ENCODE data around the gene EDN1. TPM values are rescaled to one million over a fixed set of nuclear protein-coding genes. Genes with fewer than 3 reads are reported as not detected.

The EDN1 gene
- total and polyA plus RNA-seq, 2 of the 13 experiments (the other 11 are each of a cell fraction or from before 2014, with no cell fraction given), result 0.15 to 1.2 TPM

GRCh38 chr6:12260458-12261093 lies 29.6 kb upstream of the EDN1 start:
- ATAC-seq (no peak), FAIRE-seq (no peak), DNase-seq (ENCODE audit: low spot score) (no peak)
- H4K20me1 ChIP-seq (ENCODE audit: insufficient read depth, low read length), result no peaks in the 10 kb centered on the region
- intact Hi-C loops (cut with micrococcal nuclease; ENCODE audit: unreplicated experiment), result no loop called here
- H3K79me2 ChIP-seq (ENCODE audit: insufficient read depth, low read length), result no peaks in the 10 kb centered on the region
- no peaks in the 10 kb centered on the region for H3K9me3 ChIP-seq (ENCODE audit: low read length)
- BruUV-seq (replicated peaks), result no TSS peak
- TF ChIP-seq ZNF713 (CRISPR knock-in tag; IDR thresholded peaks at IDR 0.05), result no peak
- no peak for TF ChIP-seq ZNF891 (CRISPR knock-in tag; IDR thresholded peaks at IDR 0.05)
- TF ChIP-seq POLR2AphosphoS2 (IDR thresholded peaks at IDR 0.05; ENCODE audit: low read depth, low read length), result no peak
- no peak for TF ChIP-seq ZFP90 (CRISPR knock-in tag; IDR thresholded peaks at IDR 0.05; ENCODE audit: borderline replicate concordance)
- TF ChIP-seq MAF1 (CRISPR knock-in tag; IDR thresholded peaks at IDR 0.05; ENCODE audit: borderline replicate concordance), result no peak
- TF ChIP-seq SMAD3 (CRISPR knock-in tag; IDR thresholded peaks at IDR 0.05), result no peak
- TF ChIP-seq TBX3 (IDR thresholded peaks at IDR 0.05; ENCODE audit: borderline replicate concordance), result no peak
- TF ChIP-seq EED (CRISPR knock-in tag; IDR thresholded peaks at IDR 0.05), result no peak
- TF ChIP-seq TBL1XR1 (IDR thresholded peaks at IDR 0.05; ENCODE audit: borderline replicate concordance, low read length, partially characterized antibody), result no peak
- no peak for TF ChIP-seq BATF2 (CRISPR knock-in tag; IDR thresholded peaks at IDR 0.05)
- TF ChIP-seq GLI4 (CRISPR knock-in tag; IDR thresholded peaks at IDR 0.05; ENCODE audit: borderline replicate concordance), result no peak
- TF ChIP-seq ZNF75D (CRISPR knock-in tag; IDR thresholded peaks at IDR 0.05; ENCODE audit: borderline replicate concordance), result no peak
- TF ChIP-seq GABPA (IDR thresholded peaks at IDR 0.05; ENCODE audit: low read depth, low read length), result no peak
- no peak for TF ChIP-seq GABPA (CRISPR knock-in tag; IDR thresholded peaks at IDR 0.05; ENCODE audit: low read depth)
- TF ChIP-seq MED8 (CRISPR knock-in tag; IDR thresholded peaks at IDR 0.05; ENCODE audit: insufficient replicate concordance), result no peak
- TF ChIP-seq ZBTB3 (CRISPR knock-in tag; IDR thresholded peaks at IDR 0.05; ENCODE audit: borderline replicate concordance, low read depth), result no peak
- TF ChIP-seq ZNF101 (CRISPR knock-in tag; IDR thresholded peaks at IDR 0.05; ENCODE audit: borderline replicate concordance, low read depth), result no peak
- no peak for TF ChIP-seq ZSCAN9 (CRISPR knock-in tag; IDR thresholded peaks at IDR 0.05; ENCODE audit: borderline replicate concordance)
- no peak for TF ChIP-seq GABPB1 (CRISPR knock-in tag; IDR thresholded peaks at IDR 0.05)
- no peaks in the 10 kb centered on the region for H3K4me1 ChIP-seq (ENCODE audit: insufficient read depth, low read length)
- no peak overlapping the region for H3K4me3 ChIP-seq (replicated peaks in 1 of 3; ENCODE audit: insufficient read depth in 1 of 3, low read depth in 2 of 3, low read length in 3 of 3)
- H2AFZ ChIP-seq (ENCODE audit: low read length), result no peak overlapping the region
- no peak overlapping the region for H3K27ac ChIP-seq (ENCODE audit: extremely low read length, insufficient read depth, low read length)
- ChIA-PET CTCF (ENCODE audit: low intra/inter-chr PET ratio, low total read pairs) (no interaction called here), POLR2A (no interaction called here)
- in situ Hi-C loops (cut with HindIII; ENCODE audit: extremely low pct_ligation_motif_present, low pct_unique_long_range_greater_than_20kb), result no loop called here
- H3K36me3 ChIP-seq (replicated peaks in 1 of 2; ENCODE audit: control insufficient read depth in 1 of 2, insufficient read depth in 2 of 2, low read length in 2 of 2), result no peaks in the 10 kb centered on the region
- H3K4me2 ChIP-seq (ENCODE audit: low read depth, low read length), result no peak overlapping the region
- H3K9ac ChIP-seq (ENCODE audit: insufficient read depth, low read depth, low read length), result no peak overlapping the region
- WGBS (ENCODE audit: low lambda C conversion rate), result 9% methylated on average over 2 of the region's 2 CpGs
- H3K27me3 ChIP-seq (ENCODE audit: control insufficient read depth in 1 of 2, insufficient read depth in 2 of 2, low read length in 2 of 2), result 0 out of 5 replicates have a peak, but pooled peaks cover 0 to 1% of the 10 kb centered on the region in 2 experiments
